ENCODE data around the gene NPR1.
"Not testable (repeated sequence)": the region's sequence is repeated elsewhere in the genome, so short reads cannot be mapped to it uniquely, and the experiment has no call there.

The NPR1 gene

GRCh38 chr1:153678519-153679336 lies at the start of gene NPR1:
Gene NPR1, plus strand, starts transcription at chr1:153678688. Its CDS starts 421 bp downstream, at chr1:153679109.
- DNase-seq (ENCODE audit: low spot score) = no peak

DNA sequence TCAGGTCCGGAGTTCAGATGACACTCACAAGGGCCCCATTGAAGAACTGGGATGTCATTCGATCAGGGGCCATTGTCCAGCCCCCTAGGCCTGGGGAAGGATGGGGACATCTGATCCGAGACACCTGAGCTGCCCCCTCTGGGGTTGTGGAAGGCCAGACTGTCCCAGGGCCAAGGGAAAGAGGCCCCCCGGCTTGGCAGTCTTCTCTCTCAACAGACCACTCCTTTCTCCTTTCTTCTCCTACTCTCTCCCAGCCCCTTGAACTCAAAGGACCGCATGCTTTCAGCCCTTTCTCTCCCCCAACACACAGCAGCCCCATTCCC lies 49.2 kb upstream of the NPR1 start:
- no peak for DNase-seq (ENCODE audit: low spot score)

DNA sequence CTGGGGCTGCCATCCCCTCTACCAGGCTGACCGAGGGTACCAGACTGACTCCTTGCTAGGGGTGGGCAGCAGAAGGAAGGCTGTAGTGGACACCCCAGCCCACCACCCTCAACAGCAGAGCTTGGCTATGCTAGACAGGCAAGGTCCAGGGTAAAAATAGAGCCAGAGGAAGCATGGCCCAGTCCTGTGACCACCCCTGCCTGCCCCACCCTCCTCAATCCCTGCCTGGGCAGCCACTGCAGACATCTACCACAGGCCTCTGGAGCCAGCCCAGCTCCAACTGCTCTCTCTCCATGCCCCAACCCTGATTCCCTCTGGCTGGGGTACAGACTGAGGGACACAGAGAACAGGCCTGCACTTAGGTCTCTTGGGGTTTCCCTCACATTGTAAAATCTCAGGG lies 48.5 kb upstream of the NPR1 start:
- DNase-seq (ENCODE audit: low spot score) = no peak

DNA sequence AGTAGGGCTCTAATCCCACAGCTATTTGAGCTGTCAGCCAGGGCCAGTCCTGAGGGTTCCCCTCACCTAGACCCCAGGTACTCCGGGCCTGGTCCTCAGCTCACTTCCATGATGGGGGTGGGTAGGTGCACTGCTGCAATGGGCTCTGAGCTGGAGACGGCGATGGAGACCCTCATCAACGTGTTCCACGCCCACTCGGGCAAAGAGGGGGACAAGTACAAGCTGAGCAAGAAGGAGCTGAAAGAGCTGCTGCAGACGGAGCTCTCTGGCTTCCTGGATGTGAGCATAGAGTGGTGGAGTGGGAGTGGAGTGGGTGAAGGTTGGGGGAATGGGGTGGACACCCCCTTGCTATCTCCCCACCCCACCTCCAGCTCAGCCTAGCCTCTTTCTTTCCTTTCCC lies 48.1 kb upstream of the NPR1 start:
- DNase-seq (ENCODE audit: low spot score) = no peak

DNA sequence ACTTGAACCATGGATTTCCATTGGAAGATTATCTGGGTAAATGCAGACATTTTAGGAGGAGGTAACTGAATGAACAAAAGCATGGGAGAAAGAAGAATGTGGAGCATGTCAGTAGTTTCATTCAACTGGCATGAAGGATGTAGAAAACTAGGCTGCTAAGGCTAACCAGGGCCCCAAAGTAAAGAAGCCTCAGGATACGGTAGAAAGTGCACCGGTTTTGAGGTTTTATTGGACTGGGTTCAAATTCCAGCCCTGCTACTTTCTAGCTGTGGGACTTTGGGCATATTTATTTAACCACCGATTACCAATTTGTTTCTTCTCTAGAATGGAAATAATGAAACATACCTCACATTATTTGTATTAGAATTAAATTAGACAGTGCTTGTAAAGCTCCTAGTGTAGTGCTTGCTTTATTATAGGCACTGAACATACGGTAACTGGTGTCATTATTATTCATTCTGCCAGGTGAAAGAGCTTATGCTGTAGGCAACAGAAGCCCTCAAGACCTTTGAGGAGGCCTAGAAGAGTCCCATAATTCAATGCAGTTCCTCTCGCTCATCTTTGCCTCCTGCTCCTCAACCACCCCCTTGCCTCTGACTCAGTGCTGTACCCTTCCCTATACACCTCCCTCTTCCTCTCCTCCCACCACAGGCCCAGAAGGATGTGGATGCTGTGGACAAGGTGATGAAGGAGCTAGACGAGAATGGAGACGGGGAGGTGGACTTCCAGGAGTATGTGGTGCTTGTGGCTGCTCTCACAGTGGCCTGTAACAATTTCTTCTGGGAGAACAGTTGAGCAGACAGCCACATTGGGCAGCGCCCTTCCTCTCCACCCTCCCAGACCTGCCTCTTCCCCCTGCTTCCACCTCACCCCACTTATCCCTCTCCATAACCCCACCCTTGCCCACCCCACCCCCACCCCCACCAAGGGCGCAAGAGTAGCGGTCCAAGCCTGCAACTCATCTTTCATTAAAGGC lies 47.2 kb upstream of the NPR1 start:
- no peak for DNase-seq (ENCODE audit: low spot score)

DNA sequence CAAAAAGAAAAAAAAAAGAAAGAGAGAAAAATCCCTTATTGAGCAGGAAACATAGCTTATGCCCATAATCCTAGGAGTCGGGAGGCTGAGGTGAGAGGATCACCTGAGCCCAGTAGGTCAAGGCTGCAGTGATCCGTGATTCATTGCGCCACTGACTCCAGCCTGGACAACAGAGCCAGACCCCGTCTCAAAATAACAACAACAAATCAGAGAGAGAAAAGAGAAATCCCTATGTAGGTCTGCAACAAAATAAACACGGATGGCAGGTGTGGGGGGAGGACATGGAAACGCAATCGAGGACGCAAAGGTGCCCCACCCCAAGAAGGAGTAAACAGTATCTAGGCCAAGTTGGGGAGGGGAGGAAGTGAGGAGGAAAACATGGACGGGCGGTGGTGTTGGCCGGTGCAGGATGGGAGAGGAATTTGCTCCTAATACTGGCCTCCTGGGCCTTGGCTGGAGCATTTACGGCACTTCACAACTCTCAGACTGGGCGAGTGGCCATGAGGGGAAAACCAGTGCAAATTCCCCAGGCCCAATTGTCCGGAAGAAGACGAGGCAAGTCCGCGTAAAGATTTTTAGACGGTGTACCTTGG lies 45.2 kb upstream of the NPR1 start:
- no peak for DNase-seq (ENCODE audit: low spot score)

DNA sequence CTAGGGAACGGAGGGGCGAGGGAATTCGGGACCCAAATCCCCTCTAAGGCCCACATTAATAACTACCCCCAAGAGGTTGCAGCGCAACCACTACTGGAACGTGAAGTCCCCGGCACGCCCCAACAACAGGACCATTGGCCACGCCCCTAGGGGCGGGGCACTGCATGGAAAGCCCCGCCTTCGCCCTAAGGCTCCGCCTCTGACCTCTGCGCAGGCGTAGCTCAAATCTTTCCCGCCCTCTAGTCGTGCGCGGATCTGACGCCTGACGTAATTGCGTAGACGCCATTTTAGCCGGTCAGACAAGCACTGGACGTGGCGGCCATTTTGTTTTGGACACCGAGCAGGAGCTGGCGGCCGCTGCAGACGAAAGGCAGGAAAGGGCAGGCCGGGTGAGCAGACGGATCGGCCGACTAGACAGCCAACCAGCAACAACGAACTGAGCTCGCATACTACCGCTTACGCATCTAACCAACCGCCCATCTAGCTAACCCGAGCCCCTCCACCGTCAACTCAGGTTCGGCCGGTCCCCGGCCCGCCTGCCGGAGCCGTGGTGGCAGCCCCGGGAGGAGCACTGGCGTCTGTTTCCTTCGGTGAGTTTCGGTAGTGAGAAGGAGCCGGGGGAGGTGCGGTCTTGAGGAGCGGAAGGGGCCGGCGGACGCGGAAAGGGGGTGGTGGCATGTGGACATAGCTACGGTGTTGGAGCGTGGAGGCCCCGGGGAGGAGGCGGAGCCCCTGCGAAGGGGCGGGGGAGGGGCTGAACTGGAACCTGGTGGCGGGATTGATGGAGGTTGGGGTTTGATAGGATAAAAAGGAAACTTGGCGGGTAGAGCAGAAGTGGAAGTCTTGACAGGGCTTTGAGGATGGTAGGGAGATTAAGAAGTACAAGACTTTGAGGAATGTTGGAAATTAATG lies 44.5 kb upstream of the NPR1 start, which contains the start of gene CHTOP:
CHTOP (plus strand) TSS at position 313 of the 912 bp plus-strand sequence. CDS start 2,523 bp downstream, outside the sequence.
- DNase-seq (ENCODE audit: low spot score) = peak; percentile 99

GRCh38 chr1:153635872-153636271 lies 42.6 kb upstream of the NPR1 start:
- DNase-seq (ENCODE audit: low spot score) = no peak

DNA sequence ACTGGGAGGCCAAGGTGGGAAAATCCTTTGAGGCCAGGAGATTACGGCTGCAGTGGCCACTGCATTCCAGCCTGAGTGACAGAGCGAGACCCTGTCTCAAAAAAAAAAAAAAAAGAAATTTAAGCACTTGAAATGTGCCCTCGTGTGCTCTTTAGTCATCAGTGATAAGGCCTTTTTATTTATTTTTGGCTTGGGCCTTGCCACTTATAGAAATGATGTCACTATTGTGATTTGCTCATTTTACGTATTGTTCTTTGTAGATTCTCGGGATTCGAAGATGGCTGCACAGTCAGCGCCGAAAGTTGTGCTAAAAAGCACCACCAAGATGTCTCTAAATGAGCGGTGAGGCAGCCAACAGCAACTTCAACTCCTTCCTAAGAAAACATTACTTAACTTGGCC lies 42.2 kb upstream of the NPR1 start:
- DNase-seq (ENCODE audit: low spot score) = no peak

DNA sequence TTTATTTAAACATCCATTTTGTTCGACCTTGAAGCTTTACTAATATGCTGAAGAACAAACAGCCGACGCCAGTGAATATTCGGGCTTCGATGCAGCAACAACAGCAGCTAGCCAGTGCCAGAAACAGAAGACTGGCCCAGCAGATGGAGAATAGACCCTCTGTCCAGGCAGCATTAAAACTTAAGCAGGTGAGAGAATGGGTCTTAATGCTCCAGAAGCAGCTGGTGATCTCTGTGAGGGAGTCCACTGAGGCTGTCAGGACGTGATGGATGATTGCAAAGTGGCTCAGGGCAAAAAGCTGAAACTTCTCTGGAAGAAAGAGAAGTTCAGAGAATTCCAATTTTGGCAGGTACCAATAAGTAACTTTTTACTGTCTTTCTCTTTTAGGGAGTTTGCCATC lies 40.2 kb upstream of the NPR1 start:
- no peak for DNase-seq (ENCODE audit: low spot score)

DNA sequence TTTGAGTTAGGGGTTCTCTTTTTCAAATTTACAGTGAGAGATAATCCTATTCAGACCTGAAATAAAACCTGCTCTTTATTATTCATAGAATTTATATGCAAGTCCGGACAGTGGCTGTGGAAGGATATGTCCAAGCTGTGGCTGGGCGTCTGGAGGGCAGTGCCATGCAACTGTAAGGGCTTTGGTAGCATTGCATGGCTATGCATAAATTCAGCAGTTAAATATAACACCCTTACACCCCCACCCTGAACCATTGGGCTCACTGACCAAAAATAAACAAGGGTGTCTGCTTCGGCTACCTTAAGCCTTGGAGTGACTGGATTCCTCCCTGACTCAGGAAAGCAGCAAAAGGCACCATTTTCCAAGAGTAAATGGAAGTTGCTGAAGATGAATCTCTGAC lies 39.2 kb upstream of the NPR1 start:
- no peak for DNase-seq (ENCODE audit: low spot score)

- not testable (repeated sequence) for DNase-seq (ENCODE audit: low spot score)
These were observed 38.3 kb upstream of the NPR1 start for GRCh38 chr1:153640213-153640612.

DNA sequence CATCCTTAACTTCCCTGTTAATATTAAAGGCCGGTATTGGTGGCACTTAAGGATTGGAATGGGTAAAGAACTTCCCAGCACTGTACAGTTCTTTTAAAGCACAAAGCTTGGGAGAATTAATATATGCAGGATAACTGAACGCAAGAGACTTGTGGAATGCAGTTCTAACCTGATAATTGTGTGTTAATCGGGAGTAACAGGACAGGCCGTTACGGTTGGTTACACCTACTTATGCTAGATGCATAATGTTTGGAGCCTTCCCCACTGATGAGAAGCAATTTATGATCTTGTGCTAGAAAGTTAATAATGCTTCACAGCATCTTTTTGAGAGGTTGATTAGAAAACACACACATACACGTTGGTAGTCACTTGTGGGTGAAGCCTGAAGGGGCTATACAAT lies 37.6 kb upstream of the NPR1 start:
- no peak for DNase-seq (ENCODE audit: low spot score)

DNA sequence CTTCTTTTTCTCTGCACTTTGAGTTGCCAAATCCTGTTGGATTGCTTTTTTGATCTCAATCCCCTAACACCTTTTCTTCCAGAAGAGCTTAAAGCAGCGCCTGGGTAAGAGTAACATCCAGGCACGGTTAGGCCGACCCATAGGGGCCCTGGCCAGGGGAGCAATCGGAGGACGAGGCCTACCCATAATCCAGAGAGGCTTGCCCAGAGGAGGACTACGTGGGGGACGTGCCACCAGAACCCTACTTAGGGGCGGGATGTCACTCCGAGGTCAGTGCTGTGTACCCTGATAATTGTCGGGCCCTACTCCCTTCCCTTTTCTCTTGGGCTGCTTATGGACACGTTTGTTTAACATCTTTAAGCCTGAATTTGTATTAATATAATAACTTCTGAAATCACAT lies 36.3 kb upstream of the NPR1 start:
- DNase-seq (ENCODE audit: low spot score) = no peak

- no peak for DNase-seq (ENCODE audit: low spot score)
These were observed 35.4 kb upstream of the NPR1 start for GRCh38 chr1:153643100-153643499.

GRCh38 chr1:153643816-153644215 lies 34.7 kb upstream of the NPR1 start:
- DNase-seq (ENCODE audit: low spot score) = no peak

GRCh38 chr1:153646672-153647345 lies 31.7 kb upstream of the NPR1 start:
- no peak for DNase-seq (ENCODE audit: low spot score)

- no peak for DNase-seq (ENCODE audit: low spot score)
These were observed 31.2 kb upstream of the NPR1 start for GRCh38 chr1:153647346-153647714.

DNA sequence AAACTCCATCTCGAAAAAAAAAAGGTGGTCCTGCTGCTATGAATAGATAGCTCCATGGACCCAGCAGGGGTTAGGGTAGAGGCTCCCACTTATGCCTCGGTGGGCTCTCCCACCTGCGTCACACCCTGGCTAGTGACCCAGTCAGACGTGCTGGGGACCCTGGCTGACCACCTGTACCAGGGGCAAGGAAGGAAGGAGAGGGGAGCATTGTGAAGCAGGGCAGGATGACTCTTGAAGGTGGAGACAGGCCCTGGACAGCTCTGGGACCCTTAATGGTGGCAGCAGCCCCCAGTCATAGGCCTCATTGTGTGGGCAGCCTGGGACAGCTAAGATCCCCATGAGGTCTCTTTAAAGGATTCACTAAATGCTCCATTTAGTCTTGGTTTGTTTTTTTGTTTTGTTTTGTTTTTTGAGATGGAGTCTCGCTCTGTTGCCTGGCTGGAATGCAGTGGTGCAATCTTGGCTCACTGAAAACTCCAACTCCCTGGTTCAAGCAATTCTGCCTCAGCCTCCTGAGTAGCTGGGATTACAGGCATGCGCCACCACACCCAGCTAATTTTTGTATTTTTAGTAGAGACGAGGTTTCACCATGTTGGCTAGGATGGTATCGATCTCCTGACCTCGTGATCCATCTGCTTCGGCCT lies 30.4 kb upstream of the NPR1 start:
- DNase-seq (ENCODE audit: low spot score) = no peak

GRCh38 chr1:153649137-153649862 lies 29.2 kb upstream of the NPR1 start:
- DNase-seq (ENCODE audit: low spot score) = peak; percentile 34
